H1 (cell line): Measurements from ENCODE around the gene UNC5B. TPM values are rescaled to one million over a fixed set of nuclear protein-coding genes. Genes with fewer than 3 reads are reported as not detected.

Source experiments
- CTCF ChIA-PET: fragments of 300-600 bp; sonication (Branson Sonifier 250); formaldehyde crosslinking; loops from one replicate; lab custom pipeline; 2021; ENCODE audit not compliant: partially characterized antibody; lab: Charles Lee
- POLR2A ChIA-PET: fragments of 300-600 bp; sonication (Branson Sonifier 250); formaldehyde crosslinking; loops from one replicate; lab custom pipeline; 2021; ENCODE audit warnings: inconsistent platforms; ENCODE audit not compliant: partially characterized antibody; lab: Charles Lee
- DNase-seq, 2 experiments: peaks; one replicate each; pipeline versions ENCODE4 v3.0.0 to v3.0.0-alpha.2; 2010 to 2022; ENCODE audit warnings: low spot score in 2 of 2, low read depth in 1 of 2, mixed read lengths in 1 of 2
- FAIRE-seq: peaks from 2 replicates; lab custom pipeline; 2011; peaks lifted over from hg19 to GRCh38; lab: Jason Lieb, UNC
- H2AFZ ChIP-seq: 2 replicates; pipeline ENCODE4 v1.8.1; 2012; ENCODE audit warnings: low read length, inconsistent platforms
- H2AK5ac ChIP-seq: 2 replicates; pipeline ENCODE4 v1.6.1; 2013; ENCODE audit warnings: low read depth, low read length
- H2BK120ac ChIP-seq: replicated peaks from 2 replicates; pipeline ENCODE3; 2013; ENCODE audit warnings: low read depth, low read length, inconsistent platforms
- H2BK12ac ChIP-seq: 2 replicates; pipeline ENCODE4 v1.6.1; 2013; ENCODE audit warnings: low read depth, low read length
- H2BK15ac ChIP-seq: 2 replicates; pipeline ENCODE4 v1.6.1; 2013; ENCODE audit warnings: low read length
- H2BK20ac ChIP-seq: 2 replicates; pipeline ENCODE4 v1.6.1; 2013; ENCODE audit warnings: low read length
- H2BK5ac ChIP-seq: 2 replicates; pipeline ENCODE4 v1.6.1; 2013; ENCODE audit warnings: low read depth, low read length
- H3K14ac ChIP-seq: 2 replicates; pipeline ENCODE4 v1.6.1; 2013; ENCODE audit warnings: inconsistent platforms; ENCODE audit not compliant: insufficient read length
- H3K18ac ChIP-seq: 2 replicates; pipeline ENCODE4 v1.6.1; 2013; ENCODE audit warnings: low read length; ENCODE audit errors: extremely low read depth
- H3K23ac ChIP-seq: 2 replicates; pipeline ENCODE4 v1.6.1; 2013; ENCODE audit warnings: inconsistent platforms; ENCODE audit not compliant: insufficient read length
- H3K23me2 ChIP-seq: 2 replicates; pipeline ENCODE4 v1.6.1; 2013; ENCODE audit warnings: low read depth, low read length
- H3K27ac ChIP-seq: 2 replicates; pipeline ENCODE4 v1.6.1; 2011; ENCODE audit warnings: low read depth, low read length, inconsistent platforms
- H3K27me3 ChIP-seq, 4 experiments: replicated peaks in 1 of 4; 1 replicate in 1 of 4; 2 replicates in 3 of 4; pipeline versions ENCODE4 v1.6.1 to v1.8.1; 2011 to 2013; ENCODE audit warnings: low read length in 3 of 4, mild to moderate bottlenecking in 3 of 4, inconsistent platforms in 2 of 4, mixed read lengths in 2 of 4, moderate library complexity in 1 of 4; ENCODE audit not compliant: control insufficient read depth in 3 of 4, insufficient read depth in 3 of 4; ENCODE audit errors: extremely low read depth in 1 of 4
- H3K36me3 ChIP-seq, 4 experiments: 2 replicates each; pipeline versions ENCODE4 v1.6.1 to v1.8.1; 2011 to 2013; ENCODE audit warnings: mild to moderate bottlenecking in 4 of 4, low read length in 3 of 4, moderate library complexity in 2 of 4, control low read depth in 1 of 4, inconsistent platforms in 1 of 4; ENCODE audit not compliant: insufficient read depth in 4 of 4, control insufficient read depth in 2 of 4
- H3K4ac ChIP-seq: replicated peaks from 2 replicates; pipeline ENCODE3; 2013; ENCODE audit warnings: low read length, low read depth, mixed read lengths, inconsistent platforms; ENCODE audit not compliant: insufficient read length
- H3K4me1 ChIP-seq, 4 experiments: replicated peaks in 1 of 4; 1 replicate in 1 of 4; 2 replicates in 3 of 4; pipeline versions ENCODE4 v1.6.1 to v1.8.1; 2011 to 2013; ENCODE audit warnings: low read length in 3 of 4, inconsistent platforms in 2 of 4, mixed read lengths in 1 of 4; ENCODE audit not compliant: insufficient read depth in 4 of 4, control insufficient read depth in 3 of 4
- H3K4me2 ChIP-seq, 2 experiments: 2 replicates each; pipeline versions ENCODE4 v1.6.1 to v1.8.1; 2011 to 2013; ENCODE audit warnings: low read depth in 2 of 2, low read length in 2 of 2, control low read depth in 1 of 2, inconsistent platforms in 1 of 2, mild to moderate bottlenecking in 1 of 2; ENCODE audit not compliant: insufficient read depth in 1 of 2
- H3K4me3 ChIP-seq, 4 experiments: fragments of 200-600, 300-600 bp in 1 of 4; sonication (generic), shearing (Covaris generic), sonication (Bioruptor Twin) in 1 of 4; 2 replicates each; pipeline versions ENCODE4 v1.5.1 to v1.8.1; 2011 to 2016; ENCODE audit warnings: low read length in 4 of 4, low read depth in 3 of 4, control low read depth in 2 of 4, inconsistent platforms in 2 of 4, mild to moderate bottlenecking in 2 of 4, mixed read lengths in 1 of 4, moderate library complexity in 1 of 4; ENCODE audit not compliant: insufficient read depth in 2 of 4; ENCODE audit errors: extremely low read depth in 1 of 4
- H3K56ac ChIP-seq: replicated peaks from 2 replicates; pipeline ENCODE3; 2013; ENCODE audit warnings: low read depth, mild to moderate bottlenecking, mixed read lengths, low read length, inconsistent platforms; ENCODE audit not compliant: insufficient read length
- H3K79me1 ChIP-seq: 2 replicates; pipeline ENCODE4 v1.6.1; 2013; ENCODE audit warnings: low read depth, low read length, control low read depth
- H3K79me2 ChIP-seq, 2 experiments: 2 replicates each; pipeline versions ENCODE4 v1.6.1 to v1.8.1; 2012 to 2013; ENCODE audit warnings: low read length in 2 of 2, mild to moderate bottlenecking in 2 of 2, inconsistent platforms in 1 of 2; ENCODE audit not compliant: insufficient read depth in 2 of 2, control insufficient read depth in 1 of 2
- H3K9ac ChIP-seq, 4 experiments: replicated peaks in 1 of 4; 1 replicate in 1 of 4; 2 replicates in 3 of 4; pipeline versions ENCODE4 v1.6.1 to v1.8.1; 2011 to 2013; ENCODE audit warnings: low read depth in 3 of 4, low read length in 3 of 4, control low read depth in 2 of 4, mild to moderate bottlenecking in 2 of 4, moderate library complexity in 2 of 4, inconsistent platforms in 1 of 4; ENCODE audit errors: extremely low read depth in 1 of 4
- H3K9me3 ChIP-seq, 2 experiments: 2 replicates each; pipeline versions ENCODE4 v1.6.1 to v1.8.1; 2012 to 2013; ENCODE audit warnings: mild to moderate bottlenecking in 2 of 2, moderate library complexity in 2 of 2, control low read depth in 1 of 2, inconsistent platforms in 1 of 2, low read depth in 1 of 2, low read length in 1 of 2, mixed read lengths in 1 of 2; ENCODE audit not compliant: insufficient read depth in 2 of 2
- H4K20me1 ChIP-seq, 2 experiments: replicated peaks in 1 of 2; 2 replicates each; pipeline versions ENCODE3 to v1.8.1; 2011 to 2013; ENCODE audit warnings: inconsistent platforms in 2 of 2, low read length in 2 of 2, mild to moderate bottlenecking in 1 of 2; ENCODE audit not compliant: insufficient read depth in 2 of 2, control insufficient read depth in 1 of 2
- H4K5ac ChIP-seq: 2 replicates; pipeline ENCODE4 v1.6.1; 2013; ENCODE audit warnings: low read length, low read depth, mixed read lengths, inconsistent platforms; ENCODE audit not compliant: insufficient read length
- H4K8ac ChIP-seq: 2 replicates; pipeline ENCODE4 v1.8.0; 2013; ENCODE audit warnings: mild to moderate bottlenecking, moderate library complexity, low read length, inconsistent platforms; ENCODE audit not compliant: insufficient read depth; ENCODE audit errors: extremely low read depth
- H4K91ac ChIP-seq: replicated peaks from 2 replicates; pipeline ENCODE3; 2013; ENCODE audit warnings: low read length, mixed read lengths, inconsistent platforms; ENCODE audit not compliant: insufficient read length
- TEAD4 ChIP-seq: IDR thresholded peaks from 2 replicates; pipeline ENCODE4 v1.6.1; 2012; ENCODE audit warnings: low read depth, low read length, inconsistent platforms, mixed read lengths
- WGBS, 2 experiments: shearing (Covaris generic) in 1 of 2; methylation state at CpG; one replicate each; pipeline versions ENCODE4 v1.1.6 to v1.1.7; 2013 to 2015; ENCODE audit warnings: low lambda C conversion rate in 2 of 2, mixed read lengths in 2 of 2, inconsistent platforms in 1 of 2, low coverage in 1 of 2, missing lambda C conversion rate in 1 of 2; ENCODE audit not compliant: insufficient replicate concordance in 2 of 2, insufficient coverage in 1 of 2, insufficient read length in 1 of 2; ENCODE audit errors: extremely low coverage in 1 of 2, missing lambda C conversion rate in 1 of 2; 5-methylcytosine and 5-hydroxymethylcytosine counted together
- polyA plus RNA-seq, 7 experiments: library from polyadenylated mRNA; depleted of rRNA in 3 of 7; stranded (reverse) in 5 of 7; unstranded in 2 of 7; fragments of >200 nt in 5 of 7; fragments of 200-250 nt in 2 of 7; gene quantifications; 1 replicate in 5 of 7; 2 replicates in 1 of 7; 4 replicates in 1 of 7; pipeline versions ENCODE4 v1.2.1 to v1.2.3, GENCODE V29; 2011 to 2013; ENCODE audit warnings: missing spikeins in 2 of 7, mixed read lengths in 2 of 7
- total RNA-seq: library from RNA; stranded (reverse); fragmentation: NEBNext Ultra II Directional; extraction: Animal tissue kit (Norgen Biotek cat#: 25700); gene quantifications from 2 replicates; pipeline ENCODE4 v1.2.1, GENCODE V29; 2021
- TF ChIP-seq, protein P1 (sequence below), 3 experiments: IDR thresholded peaks; 1 replicate in 2 of 3; 2 replicates in 1 of 3; pipeline versions ENCODE4 v1.5.1 to v1.6.1; 2011; ENCODE audit warnings: low read length in 3 of 3, mild to moderate bottlenecking in 3 of 3, inconsistent platforms in 2 of 3, low read depth in 1 of 3, moderate library complexity in 1 of 3; ENCODE audit not compliant: insufficient read depth in 1 of 3; ENCODE audit errors: control extremely low read depth in 1 of 3

UNC5B gene
- total and polyA plus RNA-seq, 2 of the 8 experiments (the other 6 are each of a cell fraction or from before 2014, with no cell fraction given) = 27.9 to 31.8 TPM

DNA sequence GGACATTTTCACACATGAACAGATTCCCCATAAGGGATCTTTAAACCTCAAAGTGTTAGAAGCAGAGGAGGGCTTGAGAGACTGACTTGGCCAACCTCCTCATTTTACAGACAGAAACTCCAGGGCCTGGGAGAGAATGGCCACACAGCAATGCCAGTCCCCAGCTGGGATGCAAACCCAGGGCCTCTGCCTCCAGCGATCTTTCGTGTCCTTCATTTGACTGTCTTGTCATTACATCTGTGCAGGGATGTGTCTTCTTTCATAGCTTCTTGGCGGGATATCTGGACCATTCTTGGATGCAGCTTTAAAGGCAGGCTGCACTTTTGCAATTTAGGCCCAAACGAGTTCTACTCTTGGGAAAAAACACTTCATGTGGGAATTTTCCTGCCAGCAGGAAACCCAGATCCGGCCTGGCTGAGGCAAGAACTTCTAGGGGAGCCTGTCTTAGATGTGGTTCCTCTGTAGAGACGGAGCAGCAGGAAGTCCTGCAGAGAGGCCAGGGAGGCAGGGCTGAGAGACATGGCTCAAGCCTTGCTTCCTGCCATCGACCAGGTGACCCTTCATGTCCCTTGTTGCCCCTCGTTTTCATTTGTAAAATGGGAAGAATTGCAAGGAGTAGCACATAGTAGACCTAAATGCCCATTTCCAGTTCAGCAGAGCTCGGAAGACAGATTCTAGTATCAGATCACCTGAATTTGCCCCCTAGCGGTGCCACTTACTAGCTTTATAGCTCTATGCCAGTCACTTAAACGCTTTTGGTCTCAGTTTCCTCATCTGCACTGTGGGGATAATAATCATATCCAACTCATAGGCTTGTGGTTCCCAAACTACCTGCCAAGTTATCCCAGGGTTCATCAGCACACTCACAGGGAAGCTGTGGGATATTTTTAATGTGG is 62.8 kb downstream of the UNC5B start:
- no peak overlapping the region for H4K5ac ChIP-seq
- TF ChIP-seq TEAD4 = no peak
- TF ChIP-seq, protein P1, sequence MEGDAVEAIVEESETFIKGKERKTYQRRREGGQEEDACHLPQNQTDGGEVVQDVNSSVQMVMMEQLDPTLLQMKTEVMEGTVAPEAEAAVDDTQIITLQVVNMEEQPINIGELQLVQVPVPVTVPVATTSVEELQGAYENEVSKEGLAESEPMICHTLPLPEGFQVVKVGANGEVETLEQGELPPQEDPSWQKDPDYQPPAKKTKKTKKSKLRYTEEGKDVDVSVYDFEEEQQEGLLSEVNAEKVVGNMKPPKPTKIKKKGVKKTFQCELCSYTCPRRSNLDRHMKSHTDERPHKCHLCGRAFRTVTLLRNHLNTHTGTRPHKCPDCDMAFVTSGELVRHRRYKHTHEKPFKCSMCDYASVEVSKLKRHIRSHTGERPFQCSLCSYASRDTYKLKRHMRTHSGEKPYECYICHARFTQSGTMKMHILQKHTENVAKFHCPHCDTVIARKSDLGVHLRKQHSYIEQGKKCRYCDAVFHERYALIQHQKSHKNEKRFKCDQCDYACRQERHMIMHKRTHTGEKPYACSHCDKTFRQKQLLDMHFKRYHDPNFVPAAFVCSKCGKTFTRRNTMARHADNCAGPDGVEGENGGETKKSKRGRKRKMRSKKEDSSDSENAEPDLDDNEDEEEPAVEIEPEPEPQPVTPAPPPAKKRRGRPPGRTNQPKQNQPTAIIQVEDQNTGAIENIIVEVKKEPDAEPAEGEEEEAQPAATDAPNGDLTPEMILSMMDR (IDR thresholded peaks at IDR 0.05; ENCODE audit: control extremely low read depth in 1 of 3, insufficient read depth in 1 of 3, low read depth in 1 of 3, low read length in 3 of 3) = peak in 1 of 3 experiments; percentile 32; a peak in 1 of 4 replicates
- TF ChIP-seq, all 59 proteins: peak for 1
- Histone ChIP-seq H3K4ac (no peak overlapping the region), H2BK15ac (peak overlapping the region; percentile 36; the same call in 1 of the 2 replicates), H3K36me3 (peaks cover 0 to 2% (median 0%) of the 10 kb centered on the region in 4 experiments; a peak in 2 of 8 replicates), H4K20me1 (peaks cover 0 to 1% of the 10 kb centered on the region in 2 experiments), H3K9me3 (no peaks in the 10 kb centered on the region), H3K4me3 (no peak overlapping the region), H3K56ac (no peak overlapping the region), H2AFZ (no peak overlapping the region), H3K27ac (no peak overlapping the region), H3K18ac (no peak overlapping the region), H3K23ac (no peak overlapping the region), H3K4me1 (peaks cover 0 to 40% (median 30%) of the 10 kb centered on the region in 4 experiments; a peak in 6 of 7 replicates), H4K8ac (no peak overlapping the region), H2BK5ac (no peak overlapping the region; the same call in 1 of the 2 replicates), H3K23me2 (0 out of 2 replicates have a peak, but pooled peaks cover 2% of the 10 kb centered on the region), H4K91ac (no peak overlapping the region), H3K4me2 (no peak overlapping the region), H3K79me1 (peaks cover 14% of the 10 kb centered on the region; the same call in 1 of the 2 replicates), H2BK20ac (no peak overlapping the region), H2AK5ac (no peak overlapping the region; the same call in 1 of the 2 replicates), H3K9ac (no peak overlapping the region), H3K14ac (no peak overlapping the region), H3K79me2 (peaks cover 0 to 28% of the 10 kb centered on the region in 2 experiments; a peak in 2 of 4 replicates), H2BK120ac (no peak overlapping the region), H3K27me3 (no peaks in the 10 kb centered on the region), H2BK12ac (no peak overlapping the region)
- WGBS, 2 experiments = 80% methylated on average over 11 of the region's 11 CpGs; no CpG with 5 or more reads in 1 of the 2 experiments
- POLR2A ChIA-PET = interaction anchor here (1.6 to 2.6 kb wide), 2 partner anchors 53 to 63 kb away, joined by 4 to 7 read pairs; partner anchors contain the start of gene UNC5B
- DNase-seq (no peak), FAIRE-seq (no peak)
- CTCF ChIA-PET = interaction anchor here (0.6 to 11.1 kb wide), 16 partner anchors 7 to 370 kb away, joined by 3 to 175 read pairs (median 6); no protein-coding TSS in a partner anchor
